K562 (cell line): ENCODE data around the gene PREP. TPM values are rescaled to one million over a fixed set of nuclear protein-coding genes. Genes with fewer than 3 reads are reported as not detected.

Source experiments
- ATAC-seq: fragments of 200-7000 bp; cut with Tn5 transposase; 3 replicates; pipeline ENCODE4 v1.9.1; 2020; ENCODE audit warnings: moderate library complexity
- BruUV-seq: library from RNA; stranded (reverse); fragments of 400-500 nt; replicated peaks from 2 replicates; lab custom pipeline; 2021; lab: Mats Ljungman, UMichigan
- CTCF ChIA-PET: fragments of 300-600 bp; formaldehyde crosslinking; extraction: SDS; loops from one replicate; lab custom pipeline; 2021; ENCODE audit warnings: low intra/inter-chr PET ratio; lab: Yijun Ruan, JAX
- POLR2A ChIA-PET: fragments of 300-600, 350-650 bp; sonication (Branson Sonifier 250); formaldehyde crosslinking; extraction: SDS; loops from one replicate; lab custom pipeline; 2021; ENCODE audit warnings: antibody characterized with exemption, inconsistent platforms; lab: Yijun Ruan, JAX
- DNase-seq, 4 experiments: peaks; one replicate each; pipeline versions ENCODE4 v3.0.0 to v3.0.0-alpha.2; 2011 to 2018; ENCODE audit warnings: low spot score in 3 of 4, mixed read lengths in 3 of 4; ENCODE audit errors: extremely low read depth in 1 of 4
- FAIRE-seq: peaks from 2 replicates; lab custom pipeline; 2011; peaks lifted over from hg19 to GRCh38; lab: Jason Lieb, UNC
- H2AFZ ChIP-seq: 2 replicates; pipeline ENCODE4 v1.6.0; 2011; ENCODE audit warnings: low read depth, low read length, control low read depth, inconsistent platforms
- H3K27ac ChIP-seq: fragments of 200-600 bp; 3 replicates; pipeline ENCODE4 v1.8.0; 2011; ENCODE audit warnings: low read depth, mild to moderate bottlenecking, control low read depth, inconsistent platforms, low read length, moderate library complexity, mixed read lengths; ENCODE audit errors: extremely low read depth
- H3K27me3 ChIP-seq, 2 experiments: fragments of 300-600 bp in 1 of 2; 2 replicates in 1 of 2; 3 replicates in 1 of 2; pipeline versions ENCODE4 v1.6.0 to v1.8.0; 2011; ENCODE audit warnings: inconsistent platforms in 2 of 2, low read length in 2 of 2, mild to moderate bottlenecking in 1 of 2, mixed read lengths in 1 of 2, moderate library complexity in 1 of 2; ENCODE audit not compliant: control insufficient read depth in 2 of 2, insufficient read depth in 2 of 2
- H3K36me3 ChIP-seq: fragments of 300-600 bp; 3 replicates; pipeline ENCODE4 v1.8.0; 2011; ENCODE audit warnings: mild to moderate bottlenecking, low read length, inconsistent platforms; ENCODE audit not compliant: control insufficient read depth, insufficient read depth
- H3K4me1 ChIP-seq, 2 experiments: fragments of 200-600 bp in 1 of 2; replicated peaks in 1 of 2; 2 replicates in 1 of 2; 3 replicates in 1 of 2; pipeline versions ENCODE4 v1.5.1 to v1.8.0; 2011; ENCODE audit warnings: inconsistent platforms in 2 of 2, low read length in 2 of 2, mild to moderate bottlenecking in 1 of 2, mixed read lengths in 1 of 2, moderate library complexity in 1 of 2; ENCODE audit not compliant: control insufficient read depth in 2 of 2, insufficient read depth in 2 of 2
- H3K4me2 ChIP-seq: 2 replicates; pipeline ENCODE4 v1.6.1; 2011; ENCODE audit warnings: low read length, control low read depth, inconsistent platforms, mixed read lengths; ENCODE audit not compliant: insufficient read depth
- H3K4me3 ChIP-seq: fragments of 200-600 bp; sonication (generic), shearing (Covaris generic); 2 replicates; pipeline ENCODE4 v1.5.1; 2016; ENCODE audit warnings: control low read depth, inconsistent platforms
- H3K79me2 ChIP-seq: fragments of 200-600 bp; 3 replicates; pipeline ENCODE4 v1.8.0; 2011; ENCODE audit warnings: low read length, inconsistent platforms; ENCODE audit not compliant: control insufficient read depth, insufficient read depth
- H3K9ac ChIP-seq, 2 experiments: 2 replicates each; pipeline versions ENCODE4 v1.6.0 to v1.6.1; 2011; ENCODE audit warnings: low read depth in 2 of 2, low read length in 2 of 2, control low read depth in 1 of 2, inconsistent platforms in 1 of 2, mild to moderate bottlenecking in 1 of 2, mixed read lengths in 1 of 2; ENCODE audit not compliant: insufficient read depth in 1 of 2
- H3K9me1 ChIP-seq: one replicate; pipeline ENCODE4 v1.6.0; 2011; ENCODE audit warnings: inconsistent platforms, mild to moderate bottlenecking, low read length, moderate library complexity; ENCODE audit not compliant: control insufficient read depth, insufficient read depth
- H3K9me3 ChIP-seq: replicated peaks from 2 replicates; pipeline ENCODE4 v1.5.1; 2011; ENCODE audit warnings: low read depth, low read length, inconsistent platforms; ENCODE audit not compliant: control insufficient read depth, insufficient read depth
- H4K20me1 ChIP-seq: replicated peaks from 2 replicates; pipeline ENCODE4 v1.6.1; 2011; ENCODE audit warnings: low read length, inconsistent platforms, mixed read lengths; ENCODE audit not compliant: control insufficient read depth, insufficient read depth
- HDAC2 ChIP-seq: fragments of 450-650 bp; IDR thresholded peaks from 2 replicates; pipeline ENCODE4 v1.6.1; 2016; ENCODE audit warnings: mild to moderate bottlenecking
- NCOR1 ChIP-seq: fragments of 450-650 bp; IDR thresholded peaks from 2 replicates; pipeline ENCODE4 v1.6.1; 2016; ENCODE audit warnings: mild to moderate bottlenecking, moderate library complexity
- PHTF2 ChIP-seq: fragments of 250-450 bp; sonication (Bioruptor Pico); IDR thresholded peaks from 2 replicates; pipeline ENCODE4 v1.5.0; 2021; ENCODE audit warnings: mild to moderate bottlenecking
- SMC3 ChIP-seq: conservative IDR thresholded peaks from 2 replicates; pipeline ENCODE4 v1.6.1; 2011; ENCODE audit warnings: low read depth, low read length, improper control_type of control experiment; ENCODE audit not compliant: insufficient read depth
- SREBF1 ChIP-seq: fragments of 150-350 bp; IDR thresholded peaks from 2 replicates; pipeline ENCODE4 v1.6.1; 2014; ENCODE audit warnings: antibody characterized with exemption, low read depth, low read length, borderline replicate concordance
- SREBF2 ChIP-seq: sonication (generic); formaldehyde crosslinking; IDR thresholded peaks from 2 replicates; pipeline ENCODE4 v1.4.0; 2020; ENCODE audit warnings: mild to moderate bottlenecking, missing genetic modification reagents
- ZNF778 ChIP-seq: fragments of 450-650 bp; formaldehyde crosslinking; IDR thresholded peaks from 2 replicates; pipeline ENCODE4 v1.4.0; 2020; ENCODE audit warnings: mild to moderate bottlenecking, moderate library complexity
- WGBS: fragments of 100-300 bp; shearing (Covaris generic); methylation state at CpG from one replicate; pipeline ENCODE4 v1.1.6; 2016; ENCODE audit warnings: low coverage, mixed read lengths; ENCODE audit not compliant: insufficient coverage; ENCODE audit errors: missing lambda C conversion rate; 5-methylcytosine and 5-hydroxymethylcytosine counted together
- in situ Hi-C: fragments of 300-500 bp; cut with MboI; formaldehyde crosslinking; loops from 4 replicates; pipeline ENCODE4 v1.15.0; 2018; ENCODE audit warnings: inconsistent platforms, mixed read lengths
- intact Hi-C: fragments of 100-400 bp; cut with micrococcal nuclease; formaldehyde crosslinking; loops from 2 replicates; pipeline ENCODE4 v1.14.2; 2022
- polyA plus RNA-seq, 8 experiments: library from polyadenylated mRNA; depleted of rRNA in 4 of 8; stranded (reverse) in 5 of 8; unstranded in 3 of 8; fragments of >200 nt; fragmentation: Nextera tagmentation in 2 of 8; fragmentation: Illumina TruSeq in 1 of 8; extraction: Ambion mirVana in 2 of 8; extraction: Trizol in 1 of 8; gene quantifications; 2 replicates each; pipeline versions ENCODE4 v1.2.1 to v1.2.3, GENCODE V29; 2011 to 2014; ENCODE audit warnings: inconsistent platforms in 1 of 8, missing spikeins in 1 of 8
- total RNA-seq, 7 experiments: library from RNA; depleted of rRNA in 6 of 7; stranded (reverse); fragments of >200 nt in 6 of 7; fragmentation: Illumina TruSeq in 2 of 7; extraction: Trizol in 2 of 7; gene quantifications; 2 replicates each; pipeline versions ENCODE4 v1.2.1 to v1.2.3, GENCODE V29; 2011 to 2021; ENCODE audit warnings: low replicate concordance in 1 of 7

Gene PREP
- total and polyA plus RNA-seq, 9 of the 15 experiments (the other 6 are each of a cell fraction or from before 2014, with no cell fraction given), result 14.1 to 60.8 (median 28.3) TPM

- H3K9ac ChIP-seq, result no peak overlapping the region
- H3K9me1 ChIP-seq, result no peaks in the 10 kb centered on the region
- BruUV-seq, result no TSS peak
- ChIA-PET POLR2A (interaction anchor here (0.6 kb wide), 1 partner anchor 10 kb away, joined by 3 read pairs; no protein-coding TSS in a partner anchor), CTCF (no interaction called here)
- no peaks in the 10 kb centered on the region for H3K79me2 ChIP-seq
- no peak overlapping the region for H3K4me2 ChIP-seq
- no peak for FAIRE-seq
- DNase-seq, result no peak
- H4K20me1 ChIP-seq, result no peaks in the 10 kb centered on the region
- intact Hi-C loops, result no loop called here
- no peaks in the 10 kb centered on the region for H3K9me3 ChIP-seq
- H3K27me3 ChIP-seq, result no peaks in the 10 kb centered on the region
- H3K36me3 ChIP-seq, result peaks cover 29% of the 10 kb centered on the region
- no peak overlapping the region for H2AFZ ChIP-seq
- ATAC-seq, result no peak
- H3K27ac ChIP-seq, result no peak overlapping the region
- in situ Hi-C loops, result no loop called here
- no peak overlapping the region for H3K4me3 ChIP-seq
- no peak for TF ChIP-seq HDAC2
- no peaks in the 10 kb centered on the region for H3K4me1 ChIP-seq
These were observed 98.1 kb downstream of the PREP start for GRCh38 chr6:105304825-105305224.

GRCh38 chr6:105304366-105304765, 98.5 kb downstream of the PREP start:
- no peak overlapping the region for H3K9ac ChIP-seq
- H3K27ac ChIP-seq, result no peak overlapping the region
- H4K20me1 ChIP-seq, result no peaks in the 10 kb centered on the region
- 97% methylated on average over 3 of the region's 3 CpGs for WGBS
- intact Hi-C loops, result no loop called here
- in situ Hi-C loops, result no loop called here
- POLR2A ChIA-PET, result interaction anchor here (0.6 kb wide), 1 partner anchor 10 kb away, joined by 3 read pairs; no protein-coding TSS in a partner anchor
- no peaks in the 10 kb centered on the region for H3K4me1 ChIP-seq
- no peak overlapping the region for H2AFZ ChIP-seq
- no peaks in the 10 kb centered on the region for H3K27me3 ChIP-seq
- no peaks in the 10 kb centered on the region for H3K79me2 ChIP-seq
- H3K9me3 ChIP-seq, result no peaks in the 10 kb centered on the region
- DNase-seq (no peak), ATAC-seq (no peak), FAIRE-seq (no peak)
- TF ChIP-seq SREBF1, result no peak
- no peak for TF ChIP-seq SMC3
- TF ChIP-seq SREBF2, result no peak
- no peak for TF ChIP-seq ZNF778 (CRISPR knock-in tag)
- no peak for TF ChIP-seq PHTF2 (CRISPR knock-in tag)
- TF ChIP-seq NCOR1, result no peak
- H3K4me3 ChIP-seq, result no peak overlapping the region
- H3K4me2 ChIP-seq, result no peak overlapping the region
- CTCF ChIA-PET, result no interaction called here
- no TSS peak for BruUV-seq
- no peaks in the 10 kb centered on the region for H3K9me1 ChIP-seq
- H3K36me3 ChIP-seq, result peaks cover 26% of the 10 kb centered on the region
